Stimulated activated CD8-positive, alpha-beta memory T cell treated with anti-CD3 and anti-CD28 coated beads, Interleukin-15, amount 100 ng/mL, for 24 hours (primary cell): ENCODE results near the gene RAB4B.
"Not testable (repeated sequence)": the region's sequence is repeated elsewhere in the genome, so short reads cannot be mapped to it uniquely, and the experiment has no call there.

Source experiments
- DNase-seq: peaks from one replicate; pipeline ENCODE4 v3.0.0-alpha.2; 2020; ENCODE audit warnings: low read depth

The RAB4B gene

GRCh38 chr19:40822704-40823553, 44.9 kb downstream of the RAB4B start:
- DNase-seq, result not testable (repeated sequence)

- DNase-seq, result not testable (repeated sequence)
Measured at GRCh38 chr19:40824916-40825315, 46.9 kb downstream of the RAB4B start.

- not testable (repeated sequence) for DNase-seq
Measured at GRCh38 chr19:40825460-40826095, 47.5 kb downstream of the RAB4B start.

- not testable (repeated sequence) for DNase-seq
Measured at GRCh38 chr19:40826312-40826698, 48.3 kb downstream of the RAB4B start.

GRCh38 chr19:40826699-40827385, 48.8 kb downstream of the RAB4B start:
- DNase-seq, result not testable (repeated sequence)

- DNase-seq, result no peak
Measured at GRCh38 chr19:40827386-40828247, 49.6 kb downstream of the RAB4B start.

- DNase-seq, result no peak
Measured at GRCh38 chr19:40829205-40829604, 51.2 kb downstream of the RAB4B start.

- not testable (repeated sequence) for DNase-seq
Measured at GRCh38 chr19:40830741-40831140, 52.7 kb downstream of the RAB4B start.

- DNase-seq, result no peak
Measured at GRCh38 chr19:40831502-40832430, 53.7 kb downstream of the RAB4B start.

- not testable (repeated sequence) for DNase-seq
Measured at GRCh38 chr19:40832431-40832790, 54.4 kb downstream of the RAB4B start.

- not testable (repeated sequence) for DNase-seq
Measured at GRCh38 chr19:40833728-40834533, 55.9 kb downstream of the RAB4B start.

- no peak for DNase-seq
Measured at GRCh38 chr19:40836754-40837429, 58.8 kb downstream of the RAB4B start.

- DNase-seq, result not testable (repeated sequence)
Measured at GRCh38 chr19:40838477-40838876, 60.4 kb downstream of the RAB4B start.

GRCh38 chr19:40842012-40842411, 64.0 kb downstream of the RAB4B start:
- not testable (repeated sequence) for DNase-seq

- not testable (repeated sequence) for DNase-seq
Measured at GRCh38 chr19:40842997-40843652, 65.1 kb downstream of the RAB4B start.

- peak; percentile 37 for DNase-seq
Measured at GRCh38 chr19:40843653-40844052, 65.6 kb downstream of the RAB4B start.
